Thyroid gland (tissue), 4 donors: ENCODE measurements around the gene FXYD5. TPM values are rescaled to one million over a fixed set of nuclear protein-coding genes. Genes with fewer than 3 reads are reported as not detected.

ENCODE experiments used
- DNase-seq, 2 donors: peaks; one replicate each; pipeline ENCODE4 v3.0.0-alpha.2; 2019
- H3K27ac ChIP-seq, 3 donors: fragments of 200-600 bp; sonication (generic); 1 replicate in 2 of 3; 2 replicates in 1 of 3; pipeline ENCODE4 v1.5.1; 2016 to 2019; ENCODE audit warnings: mild to moderate bottlenecking in 1 of 3, moderate library complexity in 1 of 3
- H3K27me3 ChIP-seq: fragments of 200-600 bp; sonication (generic); one replicate; pipeline ENCODE4 v1.5.1; 2019
- H3K36me3 ChIP-seq, 2 donors: fragments of 200-600 bp; sonication (generic); one replicate each; pipeline ENCODE4 v1.5.1; 2016 to 2019
- H3K4me1 ChIP-seq, 2 donors: fragments of 200-600 bp; sonication (generic); one replicate each; pipeline ENCODE4 v1.5.1; 2017 to 2019
- H3K4me3 ChIP-seq, 3 donors: fragments of 200-600 bp; sonication (generic); replicated peaks in 1 of 3; 1 replicate in 2 of 3; 2 replicates in 1 of 3; pipeline ENCODE4 v1.5.1; 2016; ENCODE audit warnings: mild to moderate bottlenecking in 1 of 3
- H3K9me3 ChIP-seq: fragments of 200-600 bp; sonication (generic); one replicate; pipeline ENCODE4 v1.5.1; 2017
- CTCF ChIP-seq, 6 experiments: fragments of 200-600 bp in 3 of 6; fragments of 450-650 bp in 3 of 6; sonication (generic) in 3 of 6; IDR thresholded peaks; one replicate each; pipeline ENCODE4 v1.5.1; 2016 to 2019; ENCODE audit warnings: antibody characterized with exemption in 6 of 6, mild to moderate bottlenecking in 2 of 6, inconsistent platforms in 1 of 6, moderate library complexity in 1 of 6
- POLR2A ChIP-seq, 2 donors: fragments of 450-650 bp; IDR thresholded peaks; one replicate each; pipeline ENCODE4 v1.6.1; 2017; ENCODE audit warnings: antibody characterized with exemption in 2 of 2, mild to moderate bottlenecking in 2 of 2, moderate library complexity in 1 of 2
- WGBS, 2 donors: methylation state at CpG; one replicate each; pipeline ENCODE4 v1.1.5; 2017; 5-methylcytosine and 5-hydroxymethylcytosine counted together
- intact Hi-C: fragments of 100-400 bp; cut with DNase I; formaldehyde crosslinking; loops from one replicate; pipeline ENCODE4 v1.15.1; 2023
- total RNA-seq, 4 donors: library from RNA; depleted of rRNA; stranded (reverse); fragments of >200 nt; gene quantifications; one replicate each; pipeline ENCODE4 v1.2.3, GENCODE V29; 2016

FXYD5 gene
- total RNA-seq, 4 donors from 2014 or later = 9.3 to 52.4 (median 19.6) TPM

DNA sequence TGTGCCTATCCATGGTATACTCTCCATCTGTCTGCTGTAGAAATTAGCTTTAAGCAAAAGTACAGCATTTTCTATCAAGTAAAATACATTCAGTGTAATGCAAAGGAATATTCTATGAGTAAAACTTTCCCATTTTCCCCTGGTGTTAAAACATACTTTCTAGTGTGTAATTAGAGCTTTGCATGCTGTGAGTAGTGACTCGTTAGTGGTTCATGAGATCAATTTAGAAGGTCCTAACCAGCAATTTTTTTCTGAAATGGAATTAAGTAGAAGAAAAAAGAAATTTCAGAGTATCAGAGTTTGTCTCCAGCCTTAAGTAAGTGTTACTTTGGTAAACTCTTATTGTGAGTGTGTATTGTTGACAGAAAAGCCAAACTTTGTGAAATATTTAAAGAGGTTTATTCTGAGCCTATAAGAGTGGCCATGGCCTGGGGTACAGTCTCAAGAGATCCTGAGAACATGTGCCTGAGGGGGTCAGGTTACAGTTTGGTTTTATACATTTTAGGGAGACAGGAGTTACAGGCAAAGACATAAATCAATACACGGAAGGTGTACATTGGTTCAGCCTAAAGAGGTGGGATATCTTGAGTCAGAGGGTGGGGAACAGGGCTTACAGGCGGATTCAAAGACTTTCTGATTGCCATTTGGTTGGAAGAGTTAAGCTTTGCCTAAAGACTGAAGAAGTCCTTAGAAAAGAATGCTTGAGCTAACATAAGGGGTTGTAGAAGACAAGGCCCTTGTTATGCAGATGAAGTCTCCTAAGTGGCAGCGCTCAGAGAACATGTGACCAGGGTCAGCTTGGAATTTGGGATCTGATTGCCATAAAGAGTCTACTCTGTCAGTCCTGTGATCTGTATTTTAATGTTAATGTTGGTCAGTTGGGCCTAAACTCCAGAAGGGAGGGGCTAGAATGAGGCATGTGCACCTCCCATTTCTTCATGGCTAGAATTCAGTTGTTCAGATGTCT lies 48.5 kb downstream of the FXYD5 start:
- DNase-seq = no peak
- H3K4me1 ChIP-seq = no peaks in the 10 kb centered on the region
- no peaks in the 10 kb centered on the region for H3K36me3 ChIP-seq
- H3K4me3 ChIP-seq = no peak overlapping the region
- H3K27ac ChIP-seq = no peak overlapping the region
- TF ChIP-seq POLR2A (IDR thresholded peaks at IDR 0.05) = no peak
- H3K27me3 ChIP-seq = no peaks in the 10 kb centered on the region
- H3K9me3 ChIP-seq = no peaks in the 10 kb centered on the region
- 60 to 66% methylated on average over 4 of the region's 4 CpGs for WGBS, 2 donors
- intact Hi-C loops = no loop called here

- intact Hi-C loops = no loop called here
- no peak overlapping the region for H3K27ac ChIP-seq
- H3K4me3 ChIP-seq = no peak overlapping the region
- H3K9me3 ChIP-seq = no peaks in the 10 kb centered on the region
- no peaks in the 10 kb centered on the region for H3K4me1 ChIP-seq
- WGBS, 2 donors = 76 to 80% methylated on average over 13 of the region's 13 CpGs
- TF ChIP-seq CTCF (IDR thresholded peaks at IDR 0.05) = no peak
- H3K27me3 ChIP-seq = no peaks in the 10 kb centered on the region
- DNase-seq = no peak
- no peaks in the 10 kb centered on the region for H3K36me3 ChIP-seq
Measured at GRCh38 chr19:35204799-35205732, 50.5 kb downstream of the FXYD5 start.

DNA sequence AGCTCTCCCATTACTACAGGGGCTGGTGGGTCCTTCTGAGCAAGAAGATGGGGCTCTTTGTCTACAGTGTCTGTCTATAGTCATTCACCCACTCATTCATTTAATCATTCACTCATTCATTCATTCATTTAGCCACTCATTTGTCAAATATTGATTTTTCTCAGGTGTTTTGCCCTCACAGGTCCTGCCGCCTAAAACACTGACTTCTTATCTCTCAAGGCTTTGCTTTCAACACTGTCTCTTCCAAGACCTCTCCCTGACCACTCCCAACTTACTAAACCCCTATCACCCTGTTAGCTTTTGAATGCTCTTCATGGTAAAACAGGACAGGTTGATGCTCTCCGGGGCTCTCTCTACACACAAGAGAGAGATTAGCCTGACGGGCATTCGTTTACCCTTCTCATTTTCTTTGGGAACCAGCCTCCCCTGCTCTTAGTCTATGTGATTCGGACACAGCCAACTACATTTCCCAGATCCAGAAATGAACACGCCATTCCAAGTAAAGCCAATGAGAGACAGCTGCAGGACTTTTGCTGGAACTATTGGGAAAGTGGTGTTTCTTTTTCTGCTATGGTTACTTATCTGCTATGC lies 51.3 kb downstream of the FXYD5 start:
- no peak for DNase-seq
- H3K27ac ChIP-seq = no peak overlapping the region
- H3K4me3 ChIP-seq = no peak overlapping the region
- no peaks in the 10 kb centered on the region for H3K36me3 ChIP-seq
- TF ChIP-seq POLR2A (IDR thresholded peaks at IDR 0.05) (no peak), CTCF (IDR thresholded peaks at IDR 0.05) (no peak)
- H3K9me3 ChIP-seq = no peaks in the 10 kb centered on the region
- 76 to 77% methylated on average over 6 of the region's 6 CpGs for WGBS, 2 donors
- intact Hi-C loops = no loop called here
- H3K4me1 ChIP-seq = no peaks in the 10 kb centered on the region
- H3K27me3 ChIP-seq = no peaks in the 10 kb centered on the region

GRCh38 chr19:35206379-35206778 lies 51.8 kb downstream of the FXYD5 start:
- Histone ChIP-seq H3K4me3 (no peak overlapping the region), H3K27me3 (no peaks in the 10 kb centered on the region), H3K27ac (no peak overlapping the region), H3K4me1 (no peaks in the 10 kb centered on the region), H3K36me3 (no peaks in the 10 kb centered on the region), H3K9me3 (no peaks in the 10 kb centered on the region)
- intact Hi-C loops = no loop called here
- no peak for DNase-seq
- TF ChIP-seq POLR2A (IDR thresholded peaks at IDR 0.05) = no peak
- no peak for TF ChIP-seq CTCF (IDR thresholded peaks at IDR 0.05)
- 51 to 67% methylated on average over 5 of the region's 5 CpGs for WGBS, 2 donors

- TF ChIP-seq POLR2A (IDR thresholded peaks at IDR 0.05) (no peak), CTCF (IDR thresholded peaks at IDR 0.05) (no peak)
- 84 to 100% methylated on average over 1 of the region's 1 CpG for WGBS, 2 donors
- intact Hi-C loops = no loop called here
- no peak for DNase-seq
- no peaks in the 10 kb centered on the region for H3K9me3 ChIP-seq
- H3K4me3 ChIP-seq = no peak overlapping the region
- no peaks in the 10 kb centered on the region for H3K36me3 ChIP-seq
- H3K27ac ChIP-seq = no peak overlapping the region
- H3K27me3 ChIP-seq = no peaks in the 10 kb centered on the region
- H3K4me1 ChIP-seq = no peaks in the 10 kb centered on the region
Measured at GRCh38 chr19:35206855-35207254, 52.3 kb downstream of the FXYD5 start.
